ENCODE data around the gene ACOT9.
"Not testable (repeated sequence)": the region's sequence is repeated elsewhere in the genome, so short reads cannot be mapped to it uniquely, and the experiment has no call there.

ACOT9 gene

GRCh38 chrX:23745786-23746185 is 2.7 kb upstream of the ACOT9 start:
- H3K9me3 Mint-ChIP-seq (ENCODE audit: low read depth): no peaks in the 10 kb centered on the region
- no peaks in the 10 kb centered on the region for H3K27me3 Mint-ChIP-seq
- peak overlapping the region; percentile 35 for H3K4me3 Mint-ChIP-seq
- no peaks in the 10 kb centered on the region for H3K36me3 Mint-ChIP-seq
- H3K4me1 Mint-ChIP-seq (ENCODE audit: low read depth): peaks cover 21% of the 10 kb centered on the region
- H3K27ac Mint-ChIP-seq: peak overlapping the region; percentile 28

GRCh38 chrX:23743623-23743971 is 521 bp upstream of the ACOT9 start:
- H3K9me3 Mint-ChIP-seq (ENCODE audit: low read depth); H3K27me3 Mint-ChIP-seq; H3K36me3 Mint-ChIP-seq; H3K27ac Mint-ChIP-seq: not testable (repeated sequence)
- H3K4me1 Mint-ChIP-seq (ENCODE audit: low read depth): peaks cover 21% of the 10 kb centered on the region
- peak overlapping the region; percentile 90 for H3K4me3 Mint-ChIP-seq

DNA sequence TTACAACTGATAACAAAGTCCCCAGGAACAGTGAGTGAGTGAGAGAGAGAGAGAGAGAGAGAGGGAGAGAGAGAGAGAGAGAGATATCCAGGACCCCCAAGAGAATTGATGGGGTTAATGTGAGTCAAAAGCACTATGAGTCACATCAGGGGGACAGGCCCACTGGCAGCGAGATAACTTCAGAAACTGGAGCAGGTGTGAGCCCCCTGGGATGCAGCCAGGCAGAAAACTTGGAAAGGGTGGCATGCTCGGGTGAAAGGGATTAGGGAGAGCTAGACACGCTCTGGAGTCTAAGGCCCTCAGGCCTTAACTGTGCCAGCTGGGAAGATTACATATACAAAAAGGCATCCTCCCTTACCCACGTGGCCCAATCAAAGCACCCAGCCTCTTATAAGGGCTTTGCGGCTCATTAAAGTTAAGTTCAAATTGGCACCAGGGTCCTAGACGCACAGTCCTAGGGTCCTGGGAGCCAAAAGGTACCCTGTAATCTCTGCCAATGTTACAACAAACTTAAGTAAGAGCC is 841 bp downstream of the ACOT9 start:
- no peaks in the 10 kb centered on the region for H3K9me3 Mint-ChIP-seq (ENCODE audit: low read depth)
- no peaks in the 10 kb centered on the region for H3K27me3 Mint-ChIP-seq
- H3K4me1 Mint-ChIP-seq (ENCODE audit: low read depth): peaks cover 21% of the 10 kb centered on the region
- H3K4me3 Mint-ChIP-seq: peak overlapping the region; percentile 90
- peak overlapping the region; percentile 90 for H3K27ac Mint-ChIP-seq
- H3K36me3 Mint-ChIP-seq: no peaks in the 10 kb centered on the region

- Mint-ChIP-seq H3K27ac (no peak overlapping the region), H3K9me3 (ENCODE audit: low read depth) (no peaks in the 10 kb centered on the region), H3K4me1 (ENCODE audit: low read depth) (peaks cover 18% of the 10 kb centered on the region), H3K4me3 (no peak overlapping the region), H3K27me3 (no peaks in the 10 kb centered on the region), H3K36me3 (peaks cover 3% of the 10 kb centered on the region)
Measured at GRCh38 chrX:23737413-23737812, 5.7 kb downstream of the ACOT9 start.

- Mint-ChIP-seq H3K9me3 (ENCODE audit: low read depth) (no peaks in the 10 kb centered on the region), H3K27me3 (no peaks in the 10 kb centered on the region), H3K27ac (no peak overlapping the region), H3K36me3 (peaks cover 3% of the 10 kb centered on the region), H3K4me3 (no peak overlapping the region), H3K4me1 (ENCODE audit: low read depth) (peaks cover 7% of the 10 kb centered on the region)
Measured at GRCh38 chrX:23736030-23736429, 7.0 kb downstream of the ACOT9 start.

DNA sequence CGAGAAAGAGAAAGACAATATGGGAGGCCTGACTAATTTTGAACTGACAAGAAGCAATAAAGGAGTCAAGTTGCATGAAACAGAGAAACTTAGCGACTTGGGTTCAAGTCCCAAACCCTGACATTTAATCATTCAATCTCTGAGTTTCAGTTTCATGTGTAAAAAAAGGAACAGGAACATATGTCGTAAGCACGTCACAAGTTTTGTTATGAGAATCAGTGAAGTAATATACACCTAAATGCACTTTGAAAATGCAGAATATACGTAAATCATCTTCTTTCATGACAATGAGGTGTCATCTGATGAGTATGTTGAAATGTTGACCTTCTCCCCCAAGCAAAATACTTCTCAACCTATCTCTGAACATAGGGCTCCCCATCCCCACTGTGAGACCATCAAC is 10.4 kb downstream of the ACOT9 start:
- Mint-ChIP-seq H3K4me1 (ENCODE audit: low read depth) (peaks cover 7% of the 10 kb centered on the region), H3K36me3 (peaks cover 3% of the 10 kb centered on the region), H3K27ac (no peak overlapping the region), H3K27me3 (no peaks in the 10 kb centered on the region), H3K9me3 (ENCODE audit: low read depth) (no peaks in the 10 kb centered on the region), H3K4me3 (peak overlapping the region; percentile 9)

GRCh38 chrX:23731951-23732350 is 11.1 kb downstream of the ACOT9 start:
- Mint-ChIP-seq H3K4me1 (ENCODE audit: low read depth) (peaks cover 7% of the 10 kb centered on the region), H3K4me3 (no peak overlapping the region), H3K9me3 (ENCODE audit: low read depth) (no peaks in the 10 kb centered on the region), H3K27me3 (no peaks in the 10 kb centered on the region), H3K27ac (no peak overlapping the region), H3K36me3 (peaks cover 3% of the 10 kb centered on the region)

DNA sequence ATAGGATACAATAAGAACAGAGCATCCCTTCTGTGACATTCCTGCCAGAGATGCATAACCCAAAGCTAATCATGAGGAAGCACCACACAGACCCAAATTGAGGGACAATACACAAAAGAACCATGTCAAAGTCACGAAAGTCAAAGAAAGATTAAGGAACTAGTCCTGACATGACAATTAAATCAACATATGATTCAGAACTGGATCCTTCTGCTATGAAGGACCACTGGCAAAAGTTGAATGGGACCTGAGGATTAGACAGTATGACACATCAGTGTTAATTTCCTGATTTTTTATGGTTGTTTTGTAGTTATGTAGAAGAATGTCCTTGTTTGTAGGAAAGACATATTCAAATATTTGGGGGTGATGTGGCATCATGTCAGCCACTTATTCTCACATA is 13.9 kb downstream of the ACOT9 start:
- H3K27me3 Mint-ChIP-seq: no peaks in the 10 kb centered on the region
- peaks cover 3% of the 10 kb centered on the region for H3K36me3 Mint-ChIP-seq
- H3K4me3 Mint-ChIP-seq: no peak overlapping the region
- H3K27ac Mint-ChIP-seq: no peak overlapping the region
- no peaks in the 10 kb centered on the region for H3K9me3 Mint-ChIP-seq (ENCODE audit: low read depth)
- H3K4me1 Mint-ChIP-seq (ENCODE audit: low read depth): peaks cover 7% of the 10 kb centered on the region

DNA sequence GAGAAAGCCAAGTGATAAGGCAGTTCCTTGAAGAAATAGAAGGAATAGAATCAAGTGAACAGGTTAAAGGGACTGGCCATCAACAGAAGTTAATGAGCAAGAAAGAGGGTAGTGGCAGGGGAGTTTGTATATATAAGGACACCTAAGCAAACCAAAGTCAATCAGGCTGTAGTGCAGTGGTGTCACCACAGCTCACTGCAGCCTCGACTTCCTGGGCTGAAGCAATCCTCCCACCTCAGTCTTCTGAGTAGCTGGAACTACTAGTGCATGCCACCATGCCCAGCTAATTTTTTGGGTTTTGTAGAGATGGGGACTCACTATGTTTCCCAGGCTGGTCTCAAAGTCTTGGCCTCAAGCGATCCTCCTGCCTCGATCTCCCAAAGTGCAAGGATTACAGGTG is 15.9 kb downstream of the ACOT9 start:
- Mint-ChIP-seq H3K27ac (no peak overlapping the region), H3K4me1 (ENCODE audit: low read depth) (no peaks in the 10 kb centered on the region), H3K9me3 (ENCODE audit: low read depth) (no peaks in the 10 kb centered on the region), H3K27me3 (no peaks in the 10 kb centered on the region), H3K36me3 (no peaks in the 10 kb centered on the region), H3K4me3 (no peak overlapping the region)

DNA sequence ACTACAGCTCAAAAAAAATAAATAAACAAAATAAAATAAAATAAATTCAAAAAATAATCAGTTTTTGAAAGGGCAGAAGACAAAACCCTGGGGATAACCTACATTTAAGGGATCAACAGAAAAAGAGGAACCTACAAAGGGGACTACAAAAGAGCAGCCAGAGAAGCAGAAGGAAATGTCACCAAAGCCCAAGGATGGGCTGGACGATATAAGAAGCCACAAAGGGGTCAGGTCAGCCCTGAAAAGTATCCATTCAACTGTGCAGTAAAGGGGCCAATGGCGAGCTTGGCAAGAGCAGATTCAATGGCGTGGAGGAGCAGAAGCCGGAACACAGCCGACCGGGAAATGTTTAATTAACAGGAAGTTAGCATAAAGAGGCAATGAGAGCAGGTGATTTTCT is 16.9 kb downstream of the ACOT9 start:
- Mint-ChIP-seq H3K4me3 (no peak overlapping the region), H3K9me3 (ENCODE audit: low read depth) (no peaks in the 10 kb centered on the region), H3K36me3 (no peaks in the 10 kb centered on the region), H3K27ac (no peak overlapping the region), H3K4me1 (ENCODE audit: low read depth) (no peaks in the 10 kb centered on the region), H3K27me3 (no peaks in the 10 kb centered on the region)

DNA sequence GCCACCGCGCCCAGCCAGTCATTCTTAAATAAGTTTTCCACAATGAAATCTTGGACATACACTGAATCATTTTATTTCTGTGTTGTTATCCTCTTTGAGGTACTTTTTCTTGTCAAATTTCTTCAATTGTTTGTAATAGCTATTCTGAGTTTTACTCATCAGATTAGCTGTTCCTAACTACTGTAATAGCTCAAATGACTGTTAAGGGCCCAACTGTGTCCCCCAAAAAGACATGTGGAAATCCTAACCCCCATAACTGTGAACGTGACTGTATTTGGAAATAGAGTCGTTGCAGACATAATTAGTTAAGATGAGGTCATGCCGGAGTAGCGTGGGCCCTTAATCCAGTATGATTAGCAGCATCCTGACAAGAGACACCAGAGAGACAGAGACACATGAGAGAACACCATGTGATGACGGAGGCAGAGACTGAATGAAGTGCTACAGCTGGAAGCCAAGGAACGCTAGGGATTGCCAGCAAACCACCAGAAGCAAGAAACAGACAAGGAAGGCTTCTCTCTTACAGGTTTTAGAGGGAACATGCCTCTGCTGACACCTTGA is 22.9 kb downstream of the ACOT9 start:
- H3K27ac Mint-ChIP-seq: no peak overlapping the region
- H3K4me1 Mint-ChIP-seq (ENCODE audit: low read depth): no peaks in the 10 kb centered on the region
- no peaks in the 10 kb centered on the region for H3K9me3 Mint-ChIP-seq (ENCODE audit: low read depth)
- no peaks in the 10 kb centered on the region for H3K36me3 Mint-ChIP-seq
- H3K4me3 Mint-ChIP-seq: no peak overlapping the region
- no peaks in the 10 kb centered on the region for H3K27me3 Mint-ChIP-seq

- Mint-ChIP-seq H3K4me3 (no peak overlapping the region), H3K4me1 (ENCODE audit: low read depth) (no peaks in the 10 kb centered on the region), H3K27ac (no peak overlapping the region), H3K9me3 (ENCODE audit: low read depth) (no peaks in the 10 kb centered on the region), H3K27me3 (no peaks in the 10 kb centered on the region), H3K36me3 (no peaks in the 10 kb centered on the region)
Measured at GRCh38 chrX:23705235-23705634, 37.8 kb downstream of the ACOT9 start.

- H3K4me1 Mint-ChIP-seq (ENCODE audit: low read depth): peaks cover 3% of the 10 kb centered on the region
- H3K4me3 Mint-ChIP-seq: no peak overlapping the region
- no peaks in the 10 kb centered on the region for H3K9me3 Mint-ChIP-seq (ENCODE audit: low read depth)
- no peaks in the 10 kb centered on the region for H3K27me3 Mint-ChIP-seq
- H3K27ac Mint-ChIP-seq: no peak overlapping the region
- no peaks in the 10 kb centered on the region for H3K36me3 Mint-ChIP-seq
Measured at GRCh38 chrX:23704673-23705206, 38.3 kb downstream of the ACOT9 start.

- H3K4me3 Mint-ChIP-seq: peak overlapping the region; percentile 74
- H3K27me3 Mint-ChIP-seq: no peaks in the 10 kb centered on the region
- no peaks in the 10 kb centered on the region for H3K36me3 Mint-ChIP-seq
- peak overlapping the region; percentile 46 for H3K27ac Mint-ChIP-seq
- H3K4me1 Mint-ChIP-seq (ENCODE audit: low read depth): peaks cover 5% of the 10 kb centered on the region
- H3K9me3 Mint-ChIP-seq (ENCODE audit: low read depth): no peaks in the 10 kb centered on the region
Measured at GRCh38 chrX:23699636-23700194, 43.4 kb downstream of the ACOT9 start.

GRCh38 chrX:23694606-23695005 is 48.5 kb downstream of the ACOT9 start:
- Mint-ChIP-seq H3K4me1 (ENCODE audit: low read depth) (peaks cover 2% of the 10 kb centered on the region), H3K9me3 (ENCODE audit: low read depth) (no peaks in the 10 kb centered on the region), H3K36me3 (no peaks in the 10 kb centered on the region), H3K4me3 (no peak overlapping the region), H3K27ac (no peak overlapping the region), H3K27me3 (no peaks in the 10 kb centered on the region)

DNA sequence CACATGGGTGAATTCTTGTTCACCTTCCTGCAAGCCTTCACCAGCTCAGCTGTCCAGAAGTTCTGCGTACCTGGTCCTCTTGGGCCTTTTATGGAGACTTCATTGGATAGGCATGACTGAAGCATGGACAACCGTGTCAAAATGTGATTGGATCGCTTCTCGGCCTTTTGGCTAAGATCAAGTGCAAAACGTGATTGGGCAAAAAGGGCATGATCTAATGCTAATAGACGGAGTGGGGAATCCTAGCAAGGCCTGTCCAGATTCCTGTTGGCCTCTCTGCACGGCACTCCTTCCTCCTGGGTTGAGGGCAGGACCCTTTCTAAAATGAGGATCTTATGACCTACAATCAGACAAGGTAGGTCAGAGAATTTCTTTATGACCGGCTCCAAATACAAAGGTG is 50.9 kb downstream of the ACOT9 start:
- H3K4me1 Mint-ChIP-seq (ENCODE audit: low read depth): no peaks in the 10 kb centered on the region
- H3K27ac Mint-ChIP-seq: no peak overlapping the region
- H3K36me3 Mint-ChIP-seq: no peaks in the 10 kb centered on the region
- no peaks in the 10 kb centered on the region for H3K9me3 Mint-ChIP-seq (ENCODE audit: low read depth)
- H3K4me3 Mint-ChIP-seq: no peak overlapping the region
- no peaks in the 10 kb centered on the region for H3K27me3 Mint-ChIP-seq
